HG03280 (cell line): ENCODE measurements around the gene CD163L1.
"Not testable (repeated sequence)": the region's sequence is repeated elsewhere in the genome, so short reads cannot be mapped to it uniquely, and the experiment has no call there.

Source experiments
- ATAC-seq: cut with Tn5 transposase; IDR thresholded peaks from one replicate; pipeline ENCODE4 v1.9.1; 2021; ENCODE audit warnings: mild to moderate bottlenecking, moderate library complexity; ENCODE audit not compliant: unreplicated experiment

Gene CD163L1

DNA sequence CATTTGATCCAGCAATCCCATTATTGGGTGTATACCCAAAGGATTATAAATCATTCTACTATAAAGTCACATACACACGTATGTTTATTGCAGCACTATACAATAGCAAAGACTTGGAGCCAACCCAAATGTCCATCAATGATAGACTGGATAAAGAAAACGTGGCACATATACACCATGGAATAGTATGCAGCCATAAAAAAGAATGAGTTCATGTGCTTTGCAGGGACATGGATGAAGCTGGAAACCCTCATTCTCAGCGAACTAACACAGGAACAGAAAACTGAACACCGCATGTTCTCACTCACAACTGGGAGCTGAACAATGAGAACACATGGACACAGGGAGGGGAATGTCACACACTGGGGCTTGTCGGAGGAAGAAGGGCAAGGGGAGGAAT is 106.2 kb downstream of the CD163L1 start:
- ATAC-seq = not testable (repeated sequence)

DNA sequence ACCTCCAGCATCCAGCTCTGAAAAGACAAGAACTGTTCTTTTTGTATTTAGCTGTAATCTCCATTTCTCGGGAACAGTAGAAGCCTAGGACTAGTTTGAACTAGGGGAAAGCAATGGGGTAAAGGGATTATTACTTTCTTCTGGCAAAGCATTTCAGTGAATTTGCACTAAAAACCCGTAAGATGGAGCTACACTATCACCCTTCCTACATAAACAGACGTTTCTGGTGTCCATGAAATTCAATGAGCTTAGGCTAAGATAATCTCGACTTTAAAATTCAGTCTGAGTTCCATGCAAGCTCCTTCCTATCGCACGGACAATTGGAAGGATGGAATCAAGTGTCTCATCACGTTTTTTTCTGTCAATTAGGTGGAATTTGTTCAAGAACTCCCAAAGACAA is 116.0 kb downstream of the CD163L1 start:
- no peak for ATAC-seq

DNA sequence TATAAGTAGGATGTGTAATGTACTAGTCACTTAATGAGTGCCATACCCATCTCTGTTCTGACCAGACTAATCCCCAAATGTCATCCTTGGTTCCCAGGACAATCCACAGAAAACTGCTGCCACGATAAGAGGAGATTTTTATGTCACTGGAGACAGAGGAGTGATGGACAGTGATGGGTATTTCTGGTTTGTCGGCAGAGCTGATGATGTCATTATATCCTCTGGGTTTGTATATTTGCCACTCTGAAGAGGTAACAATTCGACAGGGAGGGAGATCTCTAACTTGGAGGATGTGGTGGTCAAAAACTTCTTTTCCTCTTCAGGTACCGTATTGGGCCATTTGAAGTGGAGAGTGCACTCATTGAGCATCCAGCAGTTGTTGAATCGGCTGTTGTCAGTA is 119.8 kb downstream of the CD163L1 start:
- no peak for ATAC-seq

DNA sequence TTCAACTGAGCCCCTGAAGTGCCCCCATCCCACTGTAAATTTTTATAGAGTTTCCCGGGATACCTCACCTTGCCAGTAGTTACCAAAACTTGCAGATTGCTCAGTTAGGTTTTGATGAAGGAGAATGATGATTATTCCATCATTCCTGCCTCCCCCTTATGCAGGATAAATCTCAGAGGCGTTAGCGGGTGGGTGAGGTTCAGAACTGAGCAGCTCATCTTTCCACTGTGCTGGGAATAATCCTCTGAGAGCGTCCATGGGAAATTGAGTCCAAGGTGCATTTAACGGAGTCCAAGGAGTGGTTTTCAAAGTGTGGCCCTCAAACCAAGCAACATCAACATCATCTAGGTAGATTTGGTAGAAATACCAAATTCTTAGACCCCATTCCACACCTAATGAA is 121.4 kb downstream of the CD163L1 start:
- ATAC-seq = no peak

DNA sequence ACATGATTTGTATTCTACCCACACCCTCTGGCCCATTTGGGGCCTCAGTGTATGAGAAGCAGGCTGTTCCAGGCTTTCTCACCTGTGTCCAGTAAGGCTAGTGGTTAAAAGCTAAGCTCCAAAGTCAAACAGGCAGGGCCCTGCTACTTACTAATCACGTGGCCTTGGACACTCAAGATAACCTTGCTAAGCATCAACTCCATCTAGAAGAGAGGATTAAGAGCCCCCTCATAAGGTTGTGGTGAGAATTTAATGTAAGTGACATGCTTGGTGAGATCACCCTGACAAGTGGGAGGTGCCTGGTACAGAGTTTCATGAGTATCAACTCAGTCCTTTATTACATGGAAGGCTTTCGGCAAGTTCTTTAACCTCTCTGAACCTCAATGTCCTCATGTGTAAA is 122.3 kb downstream of the CD163L1 start:
- ATAC-seq = no peak

DNA sequence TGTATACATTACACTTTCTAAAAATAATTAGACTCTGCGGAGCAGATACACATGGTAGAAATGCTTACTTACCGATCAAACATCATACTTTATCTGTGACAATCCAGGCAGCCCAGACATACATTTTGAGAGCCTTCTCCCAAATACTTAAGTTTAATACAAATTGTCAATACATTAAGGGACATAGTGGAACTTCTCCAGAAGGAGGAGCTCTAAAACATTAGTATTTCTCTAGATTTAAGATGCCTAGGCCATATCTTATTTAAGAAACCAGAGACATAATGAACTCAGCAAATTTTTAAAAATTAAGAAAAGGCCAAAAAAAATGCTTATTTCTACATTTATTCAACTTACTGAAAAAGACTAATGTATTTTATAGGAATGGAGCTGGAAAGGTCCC is 124.0 kb downstream of the CD163L1 start:
- ATAC-seq = no peak

DNA sequence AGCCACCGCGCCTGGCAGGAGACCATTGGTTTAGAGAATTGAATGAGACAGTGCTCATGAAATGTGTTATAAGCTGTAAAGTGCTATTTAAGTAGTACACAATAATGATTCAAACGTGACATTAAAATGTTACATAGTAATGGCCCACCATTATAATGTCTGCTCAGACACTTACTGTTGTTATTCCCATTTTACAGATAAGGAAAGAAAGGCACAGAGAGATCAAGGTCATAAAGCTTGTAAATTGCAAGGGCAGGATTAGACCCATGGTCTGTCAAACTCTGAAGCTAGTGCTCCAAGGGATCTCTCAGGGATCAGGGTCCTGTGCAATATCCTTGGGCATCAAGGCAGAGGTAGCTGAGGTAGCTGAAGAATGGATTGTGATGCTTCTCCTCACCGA is 133.9 kb downstream of the CD163L1 start:
- ATAC-seq = no peak
